ENCODE data around the gene HEMGN.

DNA sequence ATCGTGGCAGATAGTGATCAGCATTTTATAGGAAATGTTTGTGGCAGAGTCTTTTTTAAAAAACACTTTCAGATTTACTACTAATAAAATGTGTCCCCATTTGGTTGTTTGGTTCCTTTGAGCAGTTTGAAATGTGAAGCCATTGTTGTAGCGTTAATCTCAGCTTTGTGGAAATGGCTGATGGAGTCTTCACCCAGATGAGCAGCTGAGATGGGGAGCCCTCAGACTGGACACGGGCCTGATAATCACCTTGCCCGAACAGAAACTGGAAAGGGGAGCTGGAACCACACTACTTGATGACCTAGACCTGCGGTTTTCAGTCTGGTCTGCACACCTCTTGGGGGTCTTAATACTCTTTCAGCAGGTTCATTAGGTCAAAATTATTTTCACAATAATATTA lies 24.6 kb upstream of the HEMGN start:
- TF ChIP-seq, protein P1, sequence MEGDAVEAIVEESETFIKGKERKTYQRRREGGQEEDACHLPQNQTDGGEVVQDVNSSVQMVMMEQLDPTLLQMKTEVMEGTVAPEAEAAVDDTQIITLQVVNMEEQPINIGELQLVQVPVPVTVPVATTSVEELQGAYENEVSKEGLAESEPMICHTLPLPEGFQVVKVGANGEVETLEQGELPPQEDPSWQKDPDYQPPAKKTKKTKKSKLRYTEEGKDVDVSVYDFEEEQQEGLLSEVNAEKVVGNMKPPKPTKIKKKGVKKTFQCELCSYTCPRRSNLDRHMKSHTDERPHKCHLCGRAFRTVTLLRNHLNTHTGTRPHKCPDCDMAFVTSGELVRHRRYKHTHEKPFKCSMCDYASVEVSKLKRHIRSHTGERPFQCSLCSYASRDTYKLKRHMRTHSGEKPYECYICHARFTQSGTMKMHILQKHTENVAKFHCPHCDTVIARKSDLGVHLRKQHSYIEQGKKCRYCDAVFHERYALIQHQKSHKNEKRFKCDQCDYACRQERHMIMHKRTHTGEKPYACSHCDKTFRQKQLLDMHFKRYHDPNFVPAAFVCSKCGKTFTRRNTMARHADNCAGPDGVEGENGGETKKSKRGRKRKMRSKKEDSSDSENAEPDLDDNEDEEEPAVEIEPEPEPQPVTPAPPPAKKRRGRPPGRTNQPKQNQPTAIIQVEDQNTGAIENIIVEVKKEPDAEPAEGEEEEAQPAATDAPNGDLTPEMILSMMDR (IDR thresholded peaks at IDR 0.05 in 8 of 11, conservative IDR thresholded peaks at IDR 0.05 in 3 of 11): no peak
- TF ChIP-seq POLR2A (IDR thresholded peaks at IDR 0.05): no peak
